Keratinocyte (primary cell): ENCODE measurements around the gene PTCH2. TPM values are rescaled to one million over a fixed set of nuclear protein-coding genes. Genes with fewer than 3 reads are reported as not detected.

Experiments
- DNase-seq: peaks from one replicate; pipeline ENCODE4 v3.0.0-alpha.2; 2011; ENCODE audit warnings: low read depth, missing footprints, low spot score
- FAIRE-seq: peaks from 2 replicates; lab custom pipeline; 2011; peaks lifted over from hg19 to GRCh38; lab: Jason Lieb, UNC
- H2AFZ ChIP-seq: 2 replicates; pipeline ENCODE4 v1.6.0; 2012; ENCODE audit warnings: low read length, control low read depth, inconsistent platforms; ENCODE audit not compliant: control insufficient read depth
- H3K27ac ChIP-seq: 2 replicates; pipeline ENCODE4 v1.5.1; 2011; ENCODE audit warnings: low read length; ENCODE audit not compliant: control insufficient read depth, insufficient read depth
- H3K27me3 ChIP-seq: 3 replicates; pipeline ENCODE4 v1.6.0; 2011; ENCODE audit warnings: low read length; ENCODE audit not compliant: control insufficient read depth, insufficient read depth; ENCODE audit errors: extremely low read depth
- H3K36me3 ChIP-seq, 2 experiments: 2 replicates in 1 of 2; 3 replicates in 1 of 2; pipeline ENCODE4 v1.5.1; 2011; ENCODE audit warnings: low read length in 2 of 2, mild to moderate bottlenecking in 1 of 2; ENCODE audit not compliant: control insufficient read depth in 2 of 2, insufficient read depth in 2 of 2; ENCODE audit errors: extremely low read depth in 1 of 2
- H3K4me1 ChIP-seq: 3 replicates; pipeline ENCODE4 v1.5.1; 2011; ENCODE audit warnings: low read length; ENCODE audit not compliant: control insufficient read depth, insufficient read depth; ENCODE audit errors: extremely low read depth
- H3K4me2 ChIP-seq: 3 replicates; pipeline ENCODE4 v1.6.0; 2011; ENCODE audit warnings: low read depth, low read length; ENCODE audit not compliant: control insufficient read depth, insufficient read depth; ENCODE audit errors: extremely low read depth
- H3K4me3 ChIP-seq, 3 experiments: fragments of 200-600 bp in 1 of 3; sonication (generic) in 1 of 3; 2 replicates in 2 of 3; 3 replicates in 1 of 3; pipeline ENCODE4 v1.5.1; 2011 to 2016; ENCODE audit warnings: low read length in 3 of 3, mild to moderate bottlenecking in 3 of 3, control low read depth in 2 of 3, inconsistent platforms in 1 of 3, low read depth in 1 of 3, mixed read lengths in 1 of 3, mixed run types in 1 of 3, moderate library complexity in 1 of 3; ENCODE audit not compliant: control insufficient read depth in 2 of 3, insufficient read depth in 2 of 3; ENCODE audit errors: extremely low read depth in 1 of 3
- H3K79me2 ChIP-seq: 2 replicates; pipeline ENCODE4 v1.6.0; 2012; ENCODE audit warnings: low read length; ENCODE audit not compliant: control insufficient read depth, insufficient read depth
- H3K9ac ChIP-seq: 3 replicates; pipeline ENCODE4 v1.6.0; 2011; ENCODE audit warnings: low read length; ENCODE audit not compliant: control insufficient read depth, insufficient read depth; ENCODE audit errors: extremely low read depth
- H3K9me1 ChIP-seq: 3 replicates; pipeline ENCODE4 v1.6.0; 2011; ENCODE audit warnings: low read length; ENCODE audit not compliant: control insufficient read depth, insufficient read depth; ENCODE audit errors: extremely low read depth
- H3K9me3 ChIP-seq: 2 replicates; pipeline ENCODE4 v1.5.1; 2012; ENCODE audit warnings: low read depth, low read length; ENCODE audit not compliant: control insufficient read depth
- H4K20me1 ChIP-seq: 3 replicates; pipeline ENCODE4 v1.6.0; 2011; ENCODE audit warnings: low read length; ENCODE audit not compliant: control insufficient read depth, insufficient read depth; ENCODE audit errors: extremely low read depth
- CTCF ChIP-seq, 3 experiments: IDR thresholded peaks in 1 of 3; conservative IDR thresholded peaks in 1 of 3; optimal IDR thresholded peaks in 1 of 3; 2 replicates in 2 of 3; 3 replicates in 1 of 3; pipeline versions ENCODE3 to v1.5.1; 2011; ENCODE audit warnings: low read length in 3 of 3, mild to moderate bottlenecking in 3 of 3, moderate library complexity in 2 of 3, control low read depth in 1 of 3, inconsistent platforms in 1 of 3; ENCODE audit not compliant: insufficient read depth in 2 of 3; ENCODE audit errors: extremely low read depth in 1 of 3
- EZH2 ChIP-seq: IDR thresholded peaks from one replicate; pipeline ENCODE4 v1.6.1; 2012; ENCODE audit warnings: inconsistent platforms, mild to moderate bottlenecking, low read length, moderate library complexity
- dilution Hi-C: fragments of 300-500 bp; cut with MboI; formaldehyde crosslinking; loops from one replicate; pipeline ENCODE4 v1.7.0; 2020; ENCODE audit warnings: low sequenced_read_pairs; ENCODE audit not compliant: extremely low pct_ligation_motif_present
- polyA plus RNA-seq, 5 experiments: library from polyadenylated mRNA; depleted of rRNA in 3 of 5; stranded (reverse) in 3 of 5; stranded (forward) in 1 of 5; unstranded in 1 of 5; fragments of >200 nt; gene quantifications; 1 replicate in 1 of 5; 2 replicates in 3 of 5; 3 replicates in 1 of 5; pipeline versions ENCODE4 v1.2.1 to v1.2.3, GENCODE V29; 2011 to 2012; ENCODE audit warnings: missing spikeins in 2 of 5, low read depth in 1 of 5, low replicate concordance in 1 of 5

Gene PTCH2
- polyA plus RNA-seq, 1 donor (not counting 4 experiments of a cell fraction or from before 2014, with no cell fraction given) = 0.01 TPM

- H3K79me2 ChIP-seq = no peaks in the 10 kb centered on the region
- no peak overlapping the region for H3K9ac ChIP-seq
- no peaks in the 10 kb centered on the region for H3K27me3 ChIP-seq
- H3K27ac ChIP-seq = no peak overlapping the region
- no peak overlapping the region for H2AFZ ChIP-seq
- H3K4me1 ChIP-seq = no peaks in the 10 kb centered on the region
- H3K4me2 ChIP-seq = no peak overlapping the region
- no peaks in the 10 kb centered on the region for H3K9me1 ChIP-seq
- dilution Hi-C loops = no loop called here
- peaks cover 0 to 3% of the 10 kb centered on the region in 2 experiments for H3K36me3 ChIP-seq
- no peak overlapping the region for H3K4me3 ChIP-seq
- DNase-seq (no peak), FAIRE-seq (no peak)
- H4K20me1 ChIP-seq = no peaks in the 10 kb centered on the region
- no peak for TF ChIP-seq CTCF (optimal IDR thresholded peaks at IDR 0.05 in 1 of 3, IDR thresholded peaks at IDR 0.05 in 1 of 3, conservative IDR thresholded peaks at IDR 0.05 in 1 of 3; ENCODE audit: extremely low read depth in 1 of 3, insufficient read depth in 2 of 3, low read length in 3 of 3)
- no peak for TF ChIP-seq EZH2
- no peaks in the 10 kb centered on the region for H3K9me3 ChIP-seq
These were observed 27.0 kb upstream of the PTCH2 start for GRCh38 chr1:44870096-44870495.

- no peak for FAIRE-seq
- Histone ChIP-seq H2AFZ (no peak overlapping the region), H3K9ac (no peak overlapping the region), H3K9me1 (no peaks in the 10 kb centered on the region), H3K9me3 (no peaks in the 10 kb centered on the region), H3K36me3 (peaks cover 0 to 1% of the 10 kb centered on the region in 2 experiments), H3K4me2 (no peak overlapping the region), H3K4me3 (no peak overlapping the region), H3K79me2 (no peaks in the 10 kb centered on the region), H3K27me3 (no peaks in the 10 kb centered on the region), H4K20me1 (no peaks in the 10 kb centered on the region), H3K27ac (no peak overlapping the region), H3K4me1 (no peaks in the 10 kb centered on the region)
- TF ChIP-seq EZH2 (no peak), CTCF (optimal IDR thresholded peaks at IDR 0.05 in 1 of 3, IDR thresholded peaks at IDR 0.05 in 1 of 3, conservative IDR thresholded peaks at IDR 0.05 in 1 of 3; ENCODE audit: extremely low read depth in 1 of 3, insufficient read depth in 2 of 3, low read length in 3 of 3) (no peak)
- dilution Hi-C loops = no loop called here
- DNase-seq = no peak
These were observed 24.7 kb upstream of the PTCH2 start for GRCh38 chr1:44867801-44868200.
